ENCODE measurements around the gene FREM2.

Gene FREM2

DNA sequence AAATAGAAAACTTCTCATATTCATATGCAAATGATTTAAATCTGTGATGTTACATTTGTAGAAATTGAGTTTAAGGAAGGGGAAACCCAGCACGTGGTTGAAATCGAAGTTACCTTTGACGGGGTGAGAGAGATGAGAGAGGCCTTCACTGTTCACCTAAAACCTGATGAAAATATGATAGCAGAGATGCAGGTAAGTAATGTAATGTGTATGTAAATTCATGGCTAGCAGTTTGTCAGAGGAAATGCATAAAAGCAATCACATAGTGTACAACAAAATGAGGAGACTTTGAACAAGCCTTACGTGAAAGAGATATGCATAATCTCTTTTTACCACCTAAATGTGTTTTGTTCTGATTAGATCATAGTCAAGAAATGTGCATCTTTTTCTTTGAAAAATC lies 169.2 kb downstream of the FREM2 start:
- H3K27me3 ChIP-seq (ENCODE audit: insufficient read depth, poor library complexity, severe bottlenecking), result no peaks in the 10 kb centered on the region
- no peak overlapping the region for H3K27ac ChIP-seq (ENCODE audit: poor library complexity, severe bottlenecking)
- H3K9me3 ChIP-seq (ENCODE audit: severe bottlenecking), result no peaks in the 10 kb centered on the region
- no peaks in the 10 kb centered on the region for H3K4me1 ChIP-seq (ENCODE audit: insufficient read depth, poor library complexity, severe bottlenecking)
- TF ChIP-seq, protein P1, sequence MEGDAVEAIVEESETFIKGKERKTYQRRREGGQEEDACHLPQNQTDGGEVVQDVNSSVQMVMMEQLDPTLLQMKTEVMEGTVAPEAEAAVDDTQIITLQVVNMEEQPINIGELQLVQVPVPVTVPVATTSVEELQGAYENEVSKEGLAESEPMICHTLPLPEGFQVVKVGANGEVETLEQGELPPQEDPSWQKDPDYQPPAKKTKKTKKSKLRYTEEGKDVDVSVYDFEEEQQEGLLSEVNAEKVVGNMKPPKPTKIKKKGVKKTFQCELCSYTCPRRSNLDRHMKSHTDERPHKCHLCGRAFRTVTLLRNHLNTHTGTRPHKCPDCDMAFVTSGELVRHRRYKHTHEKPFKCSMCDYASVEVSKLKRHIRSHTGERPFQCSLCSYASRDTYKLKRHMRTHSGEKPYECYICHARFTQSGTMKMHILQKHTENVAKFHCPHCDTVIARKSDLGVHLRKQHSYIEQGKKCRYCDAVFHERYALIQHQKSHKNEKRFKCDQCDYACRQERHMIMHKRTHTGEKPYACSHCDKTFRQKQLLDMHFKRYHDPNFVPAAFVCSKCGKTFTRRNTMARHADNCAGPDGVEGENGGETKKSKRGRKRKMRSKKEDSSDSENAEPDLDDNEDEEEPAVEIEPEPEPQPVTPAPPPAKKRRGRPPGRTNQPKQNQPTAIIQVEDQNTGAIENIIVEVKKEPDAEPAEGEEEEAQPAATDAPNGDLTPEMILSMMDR (IDR thresholded peaks at IDR 0.05; ENCODE audit: poor library complexity, severe bottlenecking), result no peak
- ATAC-seq (ENCODE audit: low read depth) (no peak), DNase-seq (ENCODE audit: low spot score) (no peak)
- H3K4me3 ChIP-seq (ENCODE audit: severe bottlenecking), result no peak overlapping the region
- H3K36me3 ChIP-seq (ENCODE audit: low read depth), result no peaks in the 10 kb centered on the region

GRCh38 chr13:38862443-38862842 lies 175.6 kb downstream of the FREM2 start:
- TF ChIP-seq, protein P1 (IDR thresholded peaks at IDR 0.05; ENCODE audit: poor library complexity, severe bottlenecking), result no peak
- H3K4me3 ChIP-seq (ENCODE audit: severe bottlenecking), result no peak overlapping the region
- no peaks in the 10 kb centered on the region for H3K9me3 ChIP-seq (ENCODE audit: severe bottlenecking)
- H3K36me3 ChIP-seq (ENCODE audit: low read depth), result no peaks in the 10 kb centered on the region
- no peaks in the 10 kb centered on the region for H3K27me3 ChIP-seq (ENCODE audit: insufficient read depth, poor library complexity, severe bottlenecking)
- no peak for ATAC-seq (ENCODE audit: low read depth)
- no peak overlapping the region for H3K27ac ChIP-seq (ENCODE audit: poor library complexity, severe bottlenecking)
- H3K4me1 ChIP-seq (ENCODE audit: insufficient read depth, poor library complexity, severe bottlenecking), result no peaks in the 10 kb centered on the region
- no peak for DNase-seq (ENCODE audit: low spot score)

GRCh38 chr13:38863536-38863935 lies 176.7 kb downstream of the FREM2 start:
- DNase-seq (ENCODE audit: low spot score), result no peak
- no peaks in the 10 kb centered on the region for H3K27me3 ChIP-seq (ENCODE audit: insufficient read depth, poor library complexity, severe bottlenecking)
- H3K27ac ChIP-seq (ENCODE audit: poor library complexity, severe bottlenecking), result no peak overlapping the region
- H3K9me3 ChIP-seq (ENCODE audit: severe bottlenecking), result no peaks in the 10 kb centered on the region
- TF ChIP-seq, protein P1 (IDR thresholded peaks at IDR 0.05; ENCODE audit: poor library complexity, severe bottlenecking), result no peak
- H3K4me3 ChIP-seq (ENCODE audit: severe bottlenecking), result no peak overlapping the region
- no peak for ATAC-seq (ENCODE audit: low read depth)
- no peaks in the 10 kb centered on the region for H3K36me3 ChIP-seq (ENCODE audit: low read depth)
- H3K4me1 ChIP-seq (ENCODE audit: insufficient read depth, poor library complexity, severe bottlenecking), result no peaks in the 10 kb centered on the region

DNA sequence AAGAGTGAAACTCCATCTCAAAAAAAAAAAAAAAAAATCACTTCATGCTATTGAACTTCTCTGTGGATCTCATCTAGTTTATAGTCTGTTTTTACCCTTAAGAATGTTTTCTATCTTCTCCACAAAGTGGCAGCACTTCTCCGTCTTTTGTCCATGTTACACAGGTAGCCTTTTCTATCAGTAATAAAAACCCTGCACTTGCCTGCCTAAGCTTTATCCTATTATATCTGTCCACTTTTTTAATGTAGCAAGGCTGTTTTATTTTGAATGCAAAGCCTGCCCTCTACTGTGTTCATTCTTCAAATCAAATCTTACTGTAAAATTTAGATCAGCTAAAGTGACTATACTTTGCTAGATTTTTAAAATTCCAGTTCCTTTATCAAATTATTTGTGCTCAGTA lies 179.8 kb downstream of the FREM2 start:
- TF ChIP-seq, protein P1 (IDR thresholded peaks at IDR 0.05; ENCODE audit: poor library complexity, severe bottlenecking), result peak; percentile 40
- ATAC-seq (ENCODE audit: low read depth) (peak; percentile 36; the same call in 1 of the 3 replicates), DNase-seq (ENCODE audit: low spot score) (no peak)
- Histone ChIP-seq H3K9me3 (ENCODE audit: severe bottlenecking) (no peaks in the 10 kb centered on the region), H3K4me1 (ENCODE audit: insufficient read depth, poor library complexity, severe bottlenecking) (no peaks in the 10 kb centered on the region), H3K4me3 (ENCODE audit: severe bottlenecking) (no peak overlapping the region), H3K36me3 (ENCODE audit: low read depth) (no peaks in the 10 kb centered on the region), H3K27ac (ENCODE audit: poor library complexity, severe bottlenecking) (no peak overlapping the region), H3K27me3 (ENCODE audit: insufficient read depth, poor library complexity, severe bottlenecking) (no peaks in the 10 kb centered on the region)

- Histone ChIP-seq H3K27ac (ENCODE audit: poor library complexity, severe bottlenecking) (no peak overlapping the region), H3K27me3 (ENCODE audit: insufficient read depth, poor library complexity, severe bottlenecking) (no peaks in the 10 kb centered on the region), H3K36me3 (ENCODE audit: low read depth) (no peaks in the 10 kb centered on the region), H3K4me3 (ENCODE audit: severe bottlenecking) (no peak overlapping the region), H3K9me3 (ENCODE audit: severe bottlenecking) (no peaks in the 10 kb centered on the region), H3K4me1 (ENCODE audit: insufficient read depth, poor library complexity, severe bottlenecking) (no peaks in the 10 kb centered on the region)
- no peak for ATAC-seq (ENCODE audit: low read depth)
- DNase-seq (ENCODE audit: low spot score), result no peak
- TF ChIP-seq, protein P1 (IDR thresholded peaks at IDR 0.05; ENCODE audit: poor library complexity, severe bottlenecking), result no peak
Observed at GRCh38 chr13:38868399-38868798, 181.5 kb downstream of the FREM2 start.

Measured in RWPE2 (cell line).